GM04503 (cell line): Measurements from ENCODE around the gene AGBL1.

ENCODE experiments used
- DNase-seq: peaks from one replicate; pipeline ENCODE4 v3.0.0-alpha.2; 2012; ENCODE audit warnings: low read depth

The AGBL1 gene

GRCh38 chr15:86163816-86164215 lies 84.1 kb downstream of the AGBL1 start:
- DNase-seq, result no peak

- DNase-seq, result no peak
These were observed 84.7 kb downstream of the AGBL1 start for GRCh38 chr15:86164232-86164898.

GRCh38 chr15:86165265-86166211 lies 85.9 kb downstream of the AGBL1 start:
- DNase-seq, result no peak

DNA sequence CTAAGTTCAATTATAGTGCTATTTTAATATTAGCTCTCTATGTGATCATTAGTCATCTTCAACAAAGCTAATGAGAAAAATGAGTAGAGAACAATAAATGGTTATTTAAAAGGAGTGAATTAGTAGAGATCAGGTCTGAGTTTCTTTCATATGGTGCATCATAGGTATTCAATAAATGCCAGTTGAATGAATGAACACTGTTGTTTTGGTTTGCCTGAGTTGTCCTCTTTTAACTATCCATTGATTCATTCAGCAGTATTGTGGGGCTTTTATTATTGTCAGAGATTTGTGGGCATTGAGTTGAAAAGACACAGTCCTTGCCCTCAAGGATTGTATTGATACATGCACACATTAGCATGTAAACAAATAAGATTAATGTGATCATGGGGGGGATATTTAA lies 88.2 kb downstream of the AGBL1 start:
- DNase-seq, result no peak

DNA sequence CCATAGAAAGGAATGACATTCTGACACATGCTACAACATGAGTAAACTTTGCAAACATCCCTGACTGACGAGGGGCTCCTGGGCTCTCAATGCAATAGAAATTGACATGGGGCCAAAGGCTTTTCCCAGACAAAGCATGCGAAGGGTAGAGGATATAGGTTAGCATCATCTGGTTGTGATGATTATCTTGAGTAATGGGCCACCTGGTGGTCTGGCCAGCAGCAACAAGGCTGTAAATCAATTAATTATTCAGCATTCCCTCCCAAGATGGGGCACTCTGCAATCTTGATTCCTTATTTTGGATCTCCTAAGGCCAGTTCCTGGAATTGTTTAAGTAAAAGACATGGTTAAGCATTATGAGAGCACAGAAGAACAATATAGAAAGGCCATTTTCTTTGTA lies 99.2 kb downstream of the AGBL1 start:
- no peak for DNase-seq

GRCh38 chr15:86183596-86184491 lies 104.2 kb downstream of the AGBL1 start:
- DNase-seq, result no peak

- DNase-seq, result no peak
These were observed 114.2 kb downstream of the AGBL1 start for GRCh38 chr15:86193716-86194380.

- no peak for DNase-seq
These were observed 118.1 kb downstream of the AGBL1 start for GRCh38 chr15:86197770-86198169.

DNA sequence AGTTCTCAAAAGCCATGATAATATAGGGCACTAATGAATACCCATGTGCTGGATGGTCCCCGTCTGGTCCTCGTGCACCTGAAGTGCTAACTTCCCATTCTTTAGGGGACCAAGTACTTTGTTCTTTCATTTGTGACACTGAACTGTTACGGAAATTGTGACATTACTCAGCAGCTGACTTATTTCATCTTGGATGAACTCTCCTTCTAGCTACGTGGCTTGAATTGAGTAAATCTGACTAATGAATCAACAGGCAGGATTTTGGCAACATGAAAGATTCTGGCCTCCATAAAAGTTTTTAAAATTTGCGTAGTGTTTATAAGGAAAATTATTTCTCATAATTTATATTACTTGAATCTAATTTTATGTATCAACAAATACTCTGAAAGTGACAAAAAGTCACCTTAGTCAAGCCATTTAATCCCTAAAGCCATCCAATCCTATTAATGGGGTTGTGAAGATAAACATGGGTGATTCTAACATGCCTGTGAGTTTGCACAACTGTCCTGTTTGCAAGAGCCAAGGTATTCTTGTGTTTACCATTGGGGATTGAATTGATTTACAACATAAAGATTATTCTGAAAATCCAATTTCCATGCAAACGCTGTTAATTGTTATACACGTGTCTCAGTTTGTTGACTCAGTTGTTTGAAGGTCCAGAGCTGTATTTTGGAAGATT lies 119.9 kb downstream of the AGBL1 start:
- no peak for DNase-seq

DNA sequence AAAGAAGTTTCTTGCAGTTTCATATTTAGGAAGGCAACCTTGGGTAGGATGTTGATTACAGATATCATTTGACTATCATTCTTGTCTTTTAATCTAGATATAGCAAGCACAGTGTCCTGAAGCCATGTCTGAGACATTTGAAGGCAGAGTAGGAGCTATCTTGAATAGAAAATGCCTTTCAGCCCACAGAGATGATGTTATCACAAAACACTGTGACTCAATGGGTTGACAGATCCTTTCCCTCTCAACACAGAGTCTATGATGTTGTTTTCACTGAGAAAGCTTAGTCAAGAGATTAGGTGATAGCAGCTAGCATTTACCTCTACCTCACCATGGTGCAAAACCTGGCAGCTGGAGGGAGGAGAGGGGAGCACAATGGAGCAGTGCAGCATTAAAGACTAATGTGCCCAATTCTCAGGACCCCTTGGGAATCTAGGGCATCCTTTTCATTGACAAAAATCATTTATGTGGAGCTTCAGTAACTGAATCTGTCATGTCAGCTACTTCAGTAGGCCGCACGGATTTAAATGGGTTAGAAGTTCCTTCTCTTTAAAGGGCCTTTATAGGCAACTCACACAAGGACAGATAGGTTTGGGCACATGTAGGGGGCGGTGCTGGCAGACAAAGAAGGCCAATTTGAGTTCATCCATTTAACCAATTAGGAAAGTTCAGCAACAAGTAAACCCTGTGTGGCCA lies 121.8 kb downstream of the AGBL1 start:
- no peak for DNase-seq

DNA sequence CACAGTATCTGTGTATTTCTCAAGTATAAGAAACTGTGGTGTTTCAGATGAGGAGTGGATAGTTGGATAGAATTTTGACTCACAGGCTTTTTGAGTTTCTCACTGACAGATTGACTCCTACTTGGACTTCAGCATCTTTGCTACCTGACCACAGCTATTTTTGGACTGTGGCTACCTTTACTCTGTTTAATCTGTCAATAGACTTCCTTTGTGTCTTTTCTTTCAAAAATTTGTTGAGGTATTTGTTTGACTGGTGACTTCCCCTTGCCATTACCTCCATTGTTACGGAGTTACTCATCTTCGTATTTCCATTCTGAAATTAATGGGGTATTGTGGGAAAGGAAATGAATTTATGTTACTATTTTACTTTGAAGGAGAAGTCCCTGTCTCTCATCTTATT lies 123.8 kb downstream of the AGBL1 start:
- DNase-seq, result no peak

DNA sequence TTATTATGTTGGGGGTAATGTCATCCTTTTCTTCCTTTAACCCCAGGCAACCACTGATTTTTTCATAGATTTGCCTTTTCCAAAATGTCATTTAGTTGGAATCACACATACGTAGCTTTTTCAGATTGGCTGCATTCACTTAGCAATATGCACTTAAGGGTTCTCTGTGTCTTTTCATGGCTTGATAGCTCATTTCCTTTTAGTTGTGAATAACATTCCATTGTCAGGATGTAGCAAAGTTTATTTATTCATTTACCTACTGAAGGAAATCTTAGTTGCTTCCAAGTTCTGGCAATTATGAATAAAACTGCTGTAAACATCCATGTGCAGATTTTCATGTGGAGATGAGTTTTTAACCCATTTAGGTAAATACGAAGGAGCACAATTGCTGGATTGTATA lies 125.4 kb downstream of the AGBL1 start:
- no peak for DNase-seq

GRCh38 chr15:86213420-86213819 lies 133.7 kb downstream of the AGBL1 start:
- DNase-seq, result no peak

DNA sequence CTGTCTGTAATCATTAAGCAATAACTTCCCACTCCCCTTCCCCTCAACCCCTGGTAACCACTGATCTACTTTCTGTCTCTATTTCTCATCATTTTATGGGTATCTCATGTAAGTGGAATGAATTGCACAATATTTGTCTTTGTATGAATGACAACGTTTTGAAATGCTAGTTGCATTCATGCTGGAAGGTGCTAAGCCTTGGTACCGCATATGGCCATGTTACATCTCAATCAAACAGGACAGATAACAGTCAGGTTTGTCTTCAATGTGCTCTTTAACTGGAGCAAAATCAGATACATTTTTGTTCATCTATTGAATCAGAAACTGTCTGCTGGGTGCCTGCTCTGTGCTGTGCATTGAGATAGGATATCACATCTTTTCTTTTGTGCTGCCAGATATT lies 134.2 kb downstream of the AGBL1 start:
- DNase-seq, result no peak

GRCh38 chr15:86221119-86221518 lies 141.4 kb downstream of the AGBL1 start:
- DNase-seq, result no peak

- DNase-seq, result no peak
These were observed 149.6 kb downstream of the AGBL1 start for GRCh38 chr15:86229306-86229705.

- DNase-seq, result no peak
These were observed 150.3 kb downstream of the AGBL1 start for GRCh38 chr15:86229936-86230335.

DNA sequence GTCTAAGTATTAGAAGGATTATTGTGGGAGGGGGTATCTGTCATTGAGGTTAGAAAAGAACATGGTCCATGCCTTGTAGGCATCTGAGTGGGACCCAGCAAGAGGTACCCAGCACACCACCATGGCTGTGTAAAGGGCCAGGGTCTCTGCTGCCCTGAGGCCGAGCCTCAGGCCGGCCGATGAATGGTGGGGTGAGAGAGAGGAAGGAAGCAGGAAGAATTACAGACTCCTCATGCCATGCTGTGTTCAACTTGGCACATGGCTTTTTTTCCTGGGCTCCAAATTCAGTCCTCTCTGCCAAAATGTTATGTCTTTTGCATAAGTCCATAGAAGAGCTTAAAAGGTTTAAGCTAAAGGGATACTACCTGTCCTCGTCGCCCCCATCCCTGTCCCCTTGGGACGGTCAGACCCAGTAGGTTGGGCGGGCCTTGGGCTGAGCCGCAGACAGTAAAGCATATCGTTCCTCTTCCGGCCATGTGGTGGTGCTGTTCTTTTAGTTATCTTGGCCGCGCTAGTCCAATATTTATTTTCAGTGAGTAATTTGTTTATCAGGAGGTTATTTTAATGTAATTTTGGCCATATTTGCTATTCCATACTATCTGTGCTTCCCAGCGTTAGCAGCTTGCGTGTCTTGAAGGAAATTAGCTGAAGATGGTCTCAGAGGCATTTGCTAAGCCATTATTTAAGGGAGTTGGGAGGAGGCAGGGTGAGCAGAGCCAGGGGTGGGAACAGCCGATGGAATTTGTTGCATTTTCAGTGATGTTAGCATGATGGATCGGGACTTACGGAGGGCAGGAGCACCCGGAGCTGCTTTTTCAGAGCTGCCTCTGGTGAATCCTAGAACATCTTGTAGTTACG lies 152.4 kb downstream of the AGBL1 start:
- DNase-seq, result no peak

DNA sequence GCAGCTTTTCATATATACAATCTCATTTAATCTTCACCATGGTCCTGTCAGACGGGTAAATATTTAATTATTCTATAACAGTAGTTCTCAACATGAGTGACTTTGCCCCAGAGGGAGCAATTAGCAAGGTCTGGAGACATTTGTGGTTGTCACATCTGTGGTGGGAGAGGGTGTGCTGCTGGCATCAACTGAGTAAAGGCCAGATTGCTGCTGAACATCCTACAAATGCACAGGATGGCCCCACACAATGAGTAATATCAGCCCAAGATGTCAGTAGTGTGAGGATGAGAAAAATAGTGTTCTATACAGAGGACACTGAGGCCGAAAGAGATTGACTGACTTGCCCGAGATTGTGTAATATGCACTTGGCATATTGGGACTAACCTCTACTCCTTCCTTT lies 156.0 kb downstream of the AGBL1 start:
- DNase-seq, result no peak
